Epidermal melanocyte (primary cell): ENCODE results near the gene HMHB1.

Source experiments
- DNase-seq: peaks from one replicate; pipeline ENCODE4 v3.0.0; 2011; ENCODE audit warnings: low spot score; ENCODE audit not compliant: insufficient read length

The HMHB1 gene

DNA sequence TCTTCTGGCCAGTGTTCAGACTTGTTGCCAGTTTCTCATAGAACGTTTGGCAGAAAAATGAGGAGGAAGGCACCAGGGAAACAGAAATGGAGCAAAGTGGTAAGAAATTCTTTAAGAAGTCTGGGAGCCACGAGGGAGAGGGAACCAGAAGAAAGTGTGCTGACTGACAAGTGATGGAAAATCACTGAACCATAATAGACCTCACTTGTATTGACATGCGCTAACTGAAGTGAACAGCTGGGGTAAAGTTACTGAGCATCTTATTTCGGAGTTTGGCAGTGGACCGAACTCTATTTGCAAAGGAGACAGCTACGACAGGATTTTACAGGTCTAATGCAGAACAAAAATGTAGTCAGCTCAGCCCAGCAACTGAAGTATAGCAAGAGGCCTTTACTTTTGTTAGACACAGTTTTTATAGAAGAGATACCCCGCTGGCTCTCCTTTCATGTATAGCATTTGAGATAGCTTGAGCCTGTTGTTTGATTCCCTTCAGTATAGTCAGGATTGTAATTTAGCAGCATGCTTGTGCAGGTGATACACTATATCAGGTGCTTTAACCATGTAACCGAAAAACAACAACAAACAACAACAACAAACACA lies 53.6 kb downstream of the HMHB1 start:
- DNase-seq, result no peak
